Measurements from ENCODE around the gene INAFM1.
"Not testable (repeated sequence)": the region's sequence is repeated elsewhere in the genome, so short reads cannot be mapped to it uniquely, and the experiment has no call there.

Gene INAFM1

GRCh38 chr19:47271949-47272348 lies 2.7 kb upstream of the INAFM1 start:
- peaks cover 37% of the 10 kb centered on the region for H3K4me1 ChIP-seq (ENCODE audit: control insufficient read depth, insufficient read depth, low read length)
- no peak overlapping the region for H3K4me3 ChIP-seq (ENCODE audit: low read length in 2 of 2)
- peak overlapping the region; percentile 99 for H3K27ac ChIP-seq (ENCODE audit: low read length)
- H3K36me3 ChIP-seq (ENCODE audit: control insufficient read depth in 2 of 2, insufficient read depth in 2 of 2, low read length in 2 of 2), result peaks cover 22% of the 10 kb centered on the region in 2 donors
- H3K27me3 ChIP-seq (ENCODE audit: control insufficient read depth in 1 of 2, insufficient read depth in 2 of 2, low read length in 2 of 2), result no peaks in the 10 kb centered on the region
- no peak overlapping the region for H3K9ac ChIP-seq (ENCODE audit: low read length in 2 of 2)
- H3K9me3 ChIP-seq (ENCODE audit: control insufficient read depth in 2 of 2, low read length in 2 of 2), result no peaks in the 10 kb centered on the region

GRCh38 chr19:47272448-47273312 lies 2.0 kb upstream of the INAFM1 start:
- Histone ChIP-seq H3K36me3 (ENCODE audit: control insufficient read depth in 2 of 2, insufficient read depth in 2 of 2, low read length in 2 of 2) (peaks cover 17 to 18% of the 10 kb centered on the region in 2 donors), H3K27me3 (ENCODE audit: control insufficient read depth in 1 of 2, insufficient read depth in 2 of 2, low read length in 2 of 2) (no peaks in the 10 kb centered on the region), H3K27ac (ENCODE audit: low read length) (peak overlapping the region; percentile 99), H3K9me3 (ENCODE audit: control insufficient read depth in 2 of 2, low read length in 2 of 2) (no peaks in the 10 kb centered on the region), H3K4me3 (ENCODE audit: low read length in 2 of 2) (peak overlapping the region; percentile 85 to 88), H3K4me1 (ENCODE audit: control insufficient read depth, insufficient read depth, low read length) (peaks cover 41% of the 10 kb centered on the region), H3K9ac (ENCODE audit: low read length in 2 of 2) (peak overlapping the region; percentile 95 to 96)

DNA sequence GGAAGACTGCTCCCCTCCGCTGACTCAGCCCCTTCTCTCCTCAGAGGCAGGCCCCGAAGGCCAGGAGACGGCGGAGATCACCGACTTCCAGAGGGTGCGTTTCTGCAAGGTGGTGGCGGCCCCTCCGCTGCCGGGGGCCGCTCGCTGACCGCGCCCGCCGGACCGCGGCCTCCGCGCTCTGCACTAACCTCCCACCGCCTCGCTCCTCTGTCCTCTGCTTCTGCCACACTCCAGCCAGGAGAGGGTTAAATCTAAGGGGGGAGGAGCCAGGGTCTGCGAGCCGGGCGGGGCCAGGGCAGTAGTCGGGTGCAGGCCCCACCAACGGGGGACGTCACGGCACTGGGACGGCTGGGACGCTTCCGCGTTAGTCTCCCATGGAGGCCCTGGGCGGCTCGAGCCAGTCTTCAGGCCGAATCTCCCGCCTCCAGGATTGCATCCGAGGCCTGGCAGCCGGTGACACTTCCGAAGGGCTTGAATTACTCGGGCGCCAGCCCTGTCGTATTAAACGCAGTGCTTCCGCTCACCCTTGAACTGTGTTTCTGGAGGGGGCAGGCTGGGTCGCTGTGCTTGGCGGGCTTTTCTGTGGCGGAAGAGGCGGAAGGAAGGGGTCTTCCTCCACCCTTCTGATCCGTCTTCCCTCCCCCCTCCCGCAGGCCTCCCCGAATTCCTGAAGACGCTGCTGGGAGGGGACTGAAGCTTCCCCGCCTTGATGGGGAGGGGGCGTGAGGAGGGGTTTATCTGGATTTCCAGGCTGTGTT lies 1.2 kb upstream of the INAFM1 start:
- Histone ChIP-seq H3K27ac (ENCODE audit: low read length) (peak overlapping the region; percentile 99), H3K4me3 (ENCODE audit: low read length in 2 of 2) (peak overlapping the region; percentile 85 to 88), H3K9me3 (ENCODE audit: control insufficient read depth in 2 of 2, low read length in 2 of 2) (no peaks in the 10 kb centered on the region), H3K36me3 (ENCODE audit: control insufficient read depth in 2 of 2, insufficient read depth in 2 of 2, low read length in 2 of 2) (peaks cover 13 to 15% of the 10 kb centered on the region in 2 donors), H3K4me1 (ENCODE audit: control insufficient read depth, insufficient read depth, low read length) (peaks cover 42% of the 10 kb centered on the region), H3K9ac (ENCODE audit: low read length in 2 of 2) (peak overlapping the region; percentile 95 to 96), H3K27me3 (ENCODE audit: control insufficient read depth in 1 of 2, insufficient read depth in 2 of 2, low read length in 2 of 2) (no peaks in the 10 kb centered on the region)

DNA sequence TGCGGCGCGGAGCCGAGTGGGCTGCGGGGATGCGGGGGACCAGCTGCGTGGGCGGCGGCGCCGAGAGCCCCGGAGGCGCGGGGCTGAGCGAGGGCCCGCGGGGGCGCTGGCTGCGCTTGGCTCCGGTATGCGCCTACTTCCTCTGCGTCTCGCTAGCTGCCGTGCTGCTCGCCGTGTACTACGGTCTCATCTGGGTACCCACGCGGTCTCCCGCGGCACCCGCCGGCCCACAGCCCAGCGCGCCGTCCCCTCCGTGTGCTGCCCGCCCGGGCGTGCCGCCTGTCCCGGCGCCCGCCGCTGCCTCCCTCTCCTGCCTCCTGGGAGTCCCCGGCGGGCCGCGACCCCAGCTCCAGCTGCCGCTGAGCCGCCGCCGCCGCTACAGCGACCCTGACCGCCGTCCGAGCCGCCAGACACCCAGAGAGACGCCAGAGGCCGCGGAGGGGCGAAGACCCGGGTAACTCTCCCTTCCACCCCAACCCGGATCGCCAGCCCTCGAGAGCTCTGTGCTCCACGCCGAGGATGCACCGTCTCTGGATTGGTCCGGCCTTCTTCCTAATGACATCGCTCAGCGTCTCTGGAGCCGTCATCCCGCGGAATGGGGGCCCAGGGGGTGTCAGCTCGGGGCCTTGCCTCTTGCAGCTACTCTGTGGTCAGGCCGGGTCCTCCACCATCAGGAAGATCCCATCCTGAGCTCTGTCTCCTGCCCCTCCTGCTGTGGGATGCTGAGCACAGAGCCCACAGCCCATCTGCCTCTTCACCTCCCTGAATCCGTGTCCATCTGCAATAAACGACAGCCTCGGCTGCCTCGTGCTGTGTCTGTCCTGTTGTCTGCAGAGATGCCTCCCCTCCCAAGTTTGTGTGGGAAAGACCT lies 441 bp downstream of the INAFM1 start:
- Histone ChIP-seq H3K27ac (ENCODE audit: low read length) (peak overlapping the region; percentile 80), H3K36me3 (ENCODE audit: control insufficient read depth in 2 of 2, insufficient read depth in 2 of 2, low read length in 2 of 2) (peaks cover 11 to 14% of the 10 kb centered on the region in 2 donors), H3K9ac (ENCODE audit: low read length in 2 of 2) (peak overlapping the region; percentile 55 to 82), H3K9me3 (ENCODE audit: control insufficient read depth in 2 of 2, low read length in 2 of 2) (no peaks in the 10 kb centered on the region), H3K4me3 (ENCODE audit: low read length in 2 of 2) (peak overlapping the region; percentile 73), H3K27me3 (ENCODE audit: control insufficient read depth in 1 of 2, insufficient read depth in 2 of 2, low read length in 2 of 2) (no peaks in the 10 kb centered on the region), H3K4me1 (ENCODE audit: control insufficient read depth, insufficient read depth, low read length) (peaks cover 51% of the 10 kb centered on the region)

- Histone ChIP-seq H3K36me3 (ENCODE audit: control insufficient read depth in 2 of 2, insufficient read depth in 2 of 2, low read length in 2 of 2) (peaks cover 5 to 6% of the 10 kb centered on the region in 2 donors), H3K27me3 (ENCODE audit: control insufficient read depth in 1 of 2, insufficient read depth in 2 of 2, low read length in 2 of 2) (no peaks in the 10 kb centered on the region), H3K4me3 (ENCODE audit: low read length in 2 of 2) (peak overlapping the region; percentile 73), H3K4me1 (ENCODE audit: control insufficient read depth, insufficient read depth, low read length) (peaks cover 57% of the 10 kb centered on the region), H3K9me3 (ENCODE audit: control insufficient read depth in 2 of 2, low read length in 2 of 2) (no peaks in the 10 kb centered on the region), H3K9ac (ENCODE audit: low read length in 2 of 2) (peak overlapping the region; percentile 55 to 82), H3K27ac (ENCODE audit: low read length) (peak overlapping the region; percentile 80)
Observed at GRCh38 chr19:47275791-47276461, 1.2 kb downstream of the INAFM1 start.

DNA sequence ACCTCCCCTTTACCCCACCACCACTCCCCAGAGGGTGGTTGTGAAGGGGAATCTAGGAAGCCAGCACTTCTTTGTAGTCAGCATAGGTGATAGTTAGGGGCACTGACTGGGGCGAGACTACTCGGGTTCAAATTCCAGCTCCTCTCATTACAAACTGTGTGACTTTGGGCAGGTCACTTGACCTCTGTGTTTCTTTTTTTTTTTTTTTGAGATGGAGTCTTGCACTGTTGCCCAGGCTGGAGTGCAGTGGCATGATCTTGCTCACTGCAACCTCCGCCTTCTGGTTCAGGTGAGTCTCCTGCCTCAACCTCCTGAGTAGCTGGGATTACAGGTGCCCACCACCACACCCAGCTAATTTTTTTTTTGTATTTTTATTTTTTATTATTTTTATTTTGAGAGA lies 1.8 kb downstream of the INAFM1 start:
- Histone ChIP-seq H3K4me3 (ENCODE audit: low read length in 2 of 2) (peak overlapping the region in 1 of 2 donors; percentile 73), H3K27ac (ENCODE audit: low read length) (peak overlapping the region; percentile 80), H3K4me1 (ENCODE audit: control insufficient read depth, insufficient read depth, low read length) (peaks cover 57% of the 10 kb centered on the region), H3K9ac (ENCODE audit: low read length in 2 of 2) (peak overlapping the region; percentile 29 to 82)
- H3K9me3 ChIP-seq (ENCODE audit: control insufficient read depth in 2 of 2, low read length in 2 of 2); H3K27me3 ChIP-seq (ENCODE audit: control insufficient read depth in 1 of 2, insufficient read depth in 2 of 2, low read length in 2 of 2); H3K36me3 ChIP-seq (ENCODE audit: control insufficient read depth in 2 of 2, insufficient read depth in 2 of 2, low read length in 2 of 2): not testable (repeated sequence)

- no peak overlapping the region for H3K9ac ChIP-seq (ENCODE audit: low read length in 2 of 2)
- no peak overlapping the region for H3K27ac ChIP-seq (ENCODE audit: low read length)
- H3K4me3 ChIP-seq (ENCODE audit: low read length in 2 of 2), result no peak overlapping the region
- no peaks in the 10 kb centered on the region for H3K36me3 ChIP-seq (ENCODE audit: control insufficient read depth in 2 of 2, insufficient read depth in 2 of 2, low read length in 2 of 2)
- peaks cover 43% of the 10 kb centered on the region for H3K4me1 ChIP-seq (ENCODE audit: control insufficient read depth, insufficient read depth, low read length)
- no peaks in the 10 kb centered on the region for H3K27me3 ChIP-seq (ENCODE audit: control insufficient read depth in 1 of 2, insufficient read depth in 2 of 2, low read length in 2 of 2)
- no peaks in the 10 kb centered on the region for H3K9me3 ChIP-seq (ENCODE audit: control insufficient read depth in 2 of 2, low read length in 2 of 2)
Observed at GRCh38 chr19:47280183-47280797, 5.6 kb downstream of the INAFM1 start.

GRCh38 chr19:47283405-47284059 lies 8.8 kb downstream of the INAFM1 start:
- no peak overlapping the region for H3K27ac ChIP-seq (ENCODE audit: low read length)
- H3K27me3 ChIP-seq (ENCODE audit: control insufficient read depth in 1 of 2, insufficient read depth in 2 of 2, low read length in 2 of 2), result no peaks in the 10 kb centered on the region
- no peaks in the 10 kb centered on the region for H3K9me3 ChIP-seq (ENCODE audit: control insufficient read depth in 2 of 2, low read length in 2 of 2)
- H3K4me3 ChIP-seq (ENCODE audit: low read length in 2 of 2), result no peak overlapping the region
- H3K4me1 ChIP-seq (ENCODE audit: control insufficient read depth, insufficient read depth, low read length), result peaks cover 24% of the 10 kb centered on the region
- no peaks in the 10 kb centered on the region for H3K36me3 ChIP-seq (ENCODE audit: control insufficient read depth in 2 of 2, insufficient read depth in 2 of 2, low read length in 2 of 2)
- H3K9ac ChIP-seq (ENCODE audit: low read length in 2 of 2), result no peak overlapping the region

DNA sequence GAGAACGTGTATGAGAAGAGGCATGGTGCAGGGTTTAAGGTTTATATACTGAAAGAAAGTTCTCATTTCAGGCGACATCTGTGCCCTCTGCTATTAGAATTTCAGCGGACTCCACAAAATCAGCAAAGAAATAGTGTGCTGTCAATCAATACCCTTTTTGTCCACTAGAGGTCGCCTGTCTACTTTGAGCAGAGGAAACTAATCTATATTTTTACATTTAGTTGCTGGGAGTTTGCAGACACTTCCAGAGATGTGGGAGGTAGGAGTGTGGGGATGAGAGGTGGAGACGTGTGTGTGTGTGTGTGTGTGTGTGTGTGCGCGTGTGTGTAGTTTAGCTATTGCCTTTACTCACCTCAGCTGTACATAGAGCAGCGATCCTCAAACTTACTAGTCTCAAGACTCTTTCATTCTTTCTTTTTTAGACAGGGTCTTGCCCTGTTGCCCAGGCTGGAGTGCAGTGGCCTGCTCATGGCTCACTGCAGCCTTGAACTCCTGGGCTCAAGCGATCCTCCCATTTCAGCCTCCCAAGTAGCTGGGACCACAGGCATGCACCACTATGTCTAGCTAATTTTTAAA lies 9.7 kb downstream of the INAFM1 start:
- no peak overlapping the region for H3K9ac ChIP-seq (ENCODE audit: low read length in 2 of 2)
- no peaks in the 10 kb centered on the region for H3K27me3 ChIP-seq (ENCODE audit: control insufficient read depth in 1 of 2, insufficient read depth in 2 of 2, low read length in 2 of 2)
- no peak overlapping the region for H3K27ac ChIP-seq (ENCODE audit: low read length)
- H3K4me1 ChIP-seq (ENCODE audit: control insufficient read depth, insufficient read depth, low read length), result peaks cover 21% of the 10 kb centered on the region
- no peaks in the 10 kb centered on the region for H3K36me3 ChIP-seq (ENCODE audit: control insufficient read depth in 2 of 2, insufficient read depth in 2 of 2, low read length in 2 of 2)
- no peaks in the 10 kb centered on the region for H3K9me3 ChIP-seq (ENCODE audit: control insufficient read depth in 2 of 2, low read length in 2 of 2)
- H3K4me3 ChIP-seq (ENCODE audit: low read length in 2 of 2), result peak overlapping the region in 1 of 2 donors; percentile 15
